Breast epithelium (tissue), 4 donors: ENCODE results near the gene MX2. TPM values are rescaled to one million over a fixed set of nuclear protein-coding genes. Genes with fewer than 3 reads are reported as not detected.
A peak's percentile ranks its signal among the peaks of the same experiment; 100 is the strongest.

Experiments
- DNase-seq, 2 donors: peaks; one replicate each; pipeline ENCODE4 v3.0.0-alpha.2; 2019; ENCODE audit warnings: low spot score in 2 of 2
- H3K27ac ChIP-seq, 2 donors: fragments of 200-600 bp; sonication (generic) in 1 of 2; one replicate each; pipeline ENCODE4 v1.5.1; 2016 to 2019; ENCODE audit warnings: mild to moderate bottlenecking in 1 of 2
- H3K27me3 ChIP-seq, 2 donors: fragments of 200-600 bp; sonication (generic) in 1 of 2; one replicate each; pipeline versions ENCODE4 v1.5.1 to v1.6.0; 2017 to 2019; ENCODE audit warnings: control low read depth in 1 of 2, mild to moderate bottlenecking in 1 of 2
- H3K36me3 ChIP-seq: fragments of 200-600 bp; one replicate; pipeline ENCODE4 v1.5.1; 2019
- H3K4me1 ChIP-seq, 2 donors: fragments of 200-600 bp; sonication (generic); one replicate each; pipeline ENCODE4 v1.5.1; 2016 to 2019; ENCODE audit warnings: control low read depth in 1 of 2
- H3K4me3 ChIP-seq, 3 donors: fragments of 200-600 bp; sonication (generic); 1 replicate in 2 of 3; 2 replicates in 1 of 3; pipeline ENCODE4 v1.5.1; 2016 to 2019; ENCODE audit warnings: mild to moderate bottlenecking in 3 of 3, moderate library complexity in 2 of 3
- H3K9me3 ChIP-seq, 2 donors: fragments of 200-600 bp; sonication (generic) in 1 of 2; one replicate each; pipeline ENCODE4 v1.5.1; 2016 to 2019; ENCODE audit warnings: control low read depth in 1 of 2
- CTCF ChIP-seq, 3 donors: fragments of 450-650 bp; IDR thresholded peaks; one replicate each; pipeline ENCODE4 v1.5.1; 2016 to 2017; ENCODE audit warnings: antibody characterized with exemption in 3 of 3, mild to moderate bottlenecking in 3 of 3, moderate library complexity in 3 of 3
- POLR2A ChIP-seq: fragments of 450-650 bp; IDR thresholded peaks from one replicate; pipeline ENCODE4 v1.6.1; 2016; ENCODE audit warnings: antibody characterized with exemption, mild to moderate bottlenecking, moderate library complexity
- POLR2AphosphoS5 ChIP-seq, 3 donors: sonication (generic); formaldehyde crosslinking; IDR thresholded peaks; one replicate each; pipeline ENCODE4 v1.6.1; 2017; ENCODE audit warnings: antibody characterized with exemption in 3 of 3
- intact Hi-C: fragments of 100-400 bp; cut with DNase I; formaldehyde crosslinking; loops from one replicate; pipeline ENCODE4 v1.15.1; 2023; ENCODE audit warnings: low total_unique reads
- total RNA-seq, 3 donors: library from RNA; depleted of rRNA; stranded (reverse); fragments of >200 nt; gene quantifications; one replicate each; pipeline ENCODE4 v1.1.0, GENCODE V29; 2016

Gene MX2
- total RNA-seq, 3 donors from 2014 or later: 8.9 to 31.5 (median 29.4) TPM

GRCh38 chr21:41435706-41436105 lies 73.9 kb downstream of the MX2 start:
- intact Hi-C loops: no loop called here
- no peaks in the 10 kb centered on the region for H3K4me1 ChIP-seq
- H3K27ac ChIP-seq: no peak overlapping the region
- peak in 1 of 2 donors; percentile 12 for DNase-seq
- H3K4me3 ChIP-seq: no peak overlapping the region
- H3K27me3 ChIP-seq: no peaks in the 10 kb centered on the region
- H3K36me3 ChIP-seq: peaks cover 12% of the 10 kb centered on the region
- peaks cover 0 to 4% of the 10 kb centered on the region in 2 donors for H3K9me3 ChIP-seq
- TF ChIP-seq POLR2AphosphoS5 (IDR thresholded peaks at IDR 0.05) (no peak), CTCF (IDR thresholded peaks at IDR 0.05) (no peak), POLR2A (no peak)

- Histone ChIP-seq H3K4me1 (no peaks in the 10 kb centered on the region), H3K4me3 (no peak overlapping the region), H3K27me3 (no peaks in the 10 kb centered on the region), H3K27ac (no peak overlapping the region), H3K36me3 (peaks cover 15% of the 10 kb centered on the region), H3K9me3 (peaks cover 0 to 4% of the 10 kb centered on the region in 2 donors)
- intact Hi-C loops: no loop called here
- no peak for DNase-seq
- TF ChIP-seq POLR2AphosphoS5 (IDR thresholded peaks at IDR 0.05) (no peak), CTCF (IDR thresholded peaks at IDR 0.05) (no peak), POLR2A (no peak)
Observed at GRCh38 chr21:41437729-41438128, 75.9 kb downstream of the MX2 start.

- TF ChIP-seq POLR2A: no peak
- no peak for TF ChIP-seq POLR2AphosphoS5 (IDR thresholded peaks at IDR 0.05)
- no peak for TF ChIP-seq CTCF (IDR thresholded peaks at IDR 0.05)
- Histone ChIP-seq H3K36me3 (peaks cover 15% of the 10 kb centered on the region), H3K27ac (no peak overlapping the region), H3K27me3 (no peaks in the 10 kb centered on the region), H3K4me3 (no peak overlapping the region), H3K9me3 (peaks cover 0 to 4% of the 10 kb centered on the region in 2 donors), H3K4me1 (no peaks in the 10 kb centered on the region)
- intact Hi-C loops: no loop called here
- DNase-seq: no peak
Observed at GRCh38 chr21:41438425-41439113, 76.7 kb downstream of the MX2 start.

- DNase-seq: no peak
- Histone ChIP-seq H3K9me3 (peaks cover 0 to 4% of the 10 kb centered on the region in 2 donors), H3K27me3 (no peaks in the 10 kb centered on the region), H3K27ac (no peak overlapping the region), H3K4me3 (no peak overlapping the region), H3K36me3 (peaks cover 15% of the 10 kb centered on the region), H3K4me1 (no peaks in the 10 kb centered on the region)
- intact Hi-C loops: no loop called here
- TF ChIP-seq POLR2A: no peak
- TF ChIP-seq CTCF (IDR thresholded peaks at IDR 0.05): no peak
- TF ChIP-seq POLR2AphosphoS5 (IDR thresholded peaks at IDR 0.05): no peak
Observed at GRCh38 chr21:41439248-41439647, 77.4 kb downstream of the MX2 start.

- Histone ChIP-seq H3K9me3 (no peaks in the 10 kb centered on the region), H3K27me3 (no peaks in the 10 kb centered on the region), H3K36me3 (peaks cover 14% of the 10 kb centered on the region), H3K27ac (no peak overlapping the region), H3K4me1 (no peaks in the 10 kb centered on the region), H3K4me3 (no peak overlapping the region)
- no peak for TF ChIP-seq POLR2A
- TF ChIP-seq CTCF (IDR thresholded peaks at IDR 0.05): no peak
- no peak for TF ChIP-seq POLR2AphosphoS5 (IDR thresholded peaks at IDR 0.05)
- DNase-seq: peak in 1 of 2 donors; percentile 24
- intact Hi-C loops: loop anchor here (2.0 to 10.0 kb wide), 2 partner anchors 35 to 147 kb away; no protein-coding TSS in a partner anchor
Observed at GRCh38 chr21:41441546-41441945, 79.7 kb downstream of the MX2 start.
